Measurements from ENCODE around the gene WFDC6. TPM values are rescaled to one million over a fixed set of nuclear protein-coding genes. Genes with fewer than 3 reads are reported as not detected.

WFDC6 gene
- total and polyA plus RNA-seq, 2 of the 8 experiments (the other 6 are each of a cell fraction or from before 2014, with no cell fraction given): not detected

DNA sequence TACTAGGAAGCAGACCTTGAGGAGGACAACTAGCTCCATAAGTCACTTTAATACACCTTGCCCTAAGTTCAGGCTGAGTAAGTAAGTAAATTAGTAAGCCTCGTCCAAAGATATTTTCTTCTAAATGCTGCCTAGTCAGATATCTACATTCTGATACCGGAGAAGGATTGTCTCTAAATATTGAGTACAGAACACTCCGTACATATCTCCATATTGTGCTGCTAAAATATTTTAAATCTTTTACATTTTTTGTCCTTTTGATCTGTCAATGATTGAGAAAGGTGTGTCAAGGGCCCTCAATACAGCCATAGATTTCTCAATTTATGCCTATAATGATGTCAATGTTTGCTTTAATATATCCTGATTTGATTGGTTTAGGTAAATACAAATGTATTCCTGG, 36.6 kb upstream of the WFDC6 start:
- no peak overlapping the region for H3K18ac ChIP-seq (ENCODE audit: extremely low read depth, low read length)
- H2BK20ac ChIP-seq (ENCODE audit: low read length): no peak overlapping the region
- H2AFZ ChIP-seq (ENCODE audit: low read length): peak overlapping the region; percentile 46; the same call in 1 of the 2 replicates
- POLR2A ChIA-PET (ENCODE audit: partially characterized antibody): interaction anchor here (0.6 kb wide), 1 partner anchor 496 kb away, joined by 3 read pairs; no protein-coding TSS in a partner anchor
- H3K36me3 ChIP-seq (ENCODE audit: control insufficient read depth in 2 of 4, insufficient read depth in 4 of 4, low read length in 3 of 4): no peaks in the 10 kb centered on the region
- H2BK15ac ChIP-seq (ENCODE audit: low read length): no peak overlapping the region
- H2BK120ac ChIP-seq (replicated peaks; ENCODE audit: low read depth, low read length): no peak overlapping the region
- CTCF ChIA-PET (ENCODE audit: partially characterized antibody): no interaction called here
- 94% methylated on average over 3 of the region's 3 CpGs; no CpG with 5 or more reads in 1 of the 2 experiments for WGBS, 2 experiments (ENCODE audit: extremely low coverage in 1 of 2, insufficient coverage in 1 of 2, insufficient read length in 1 of 2, insufficient replicate concordance in 2 of 2, low coverage in 1 of 2, low lambda C conversion rate in 2 of 2, missing lambda C conversion rate in 1 of 2)
- peaks cover 0 to 5% (median 2%) of the 10 kb centered on the region in 4 experiments; a peak in 4 of 7 replicates for H3K4me1 ChIP-seq (replicated peaks in 1 of 4; ENCODE audit: control insufficient read depth in 3 of 4, insufficient read depth in 4 of 4, low read length in 3 of 4)
- H3K4ac ChIP-seq (replicated peaks; ENCODE audit: insufficient read length, low read depth, low read length): no peak overlapping the region
- H2BK12ac ChIP-seq (ENCODE audit: low read depth, low read length): no peak overlapping the region; the same call in 1 of the 2 replicates
- H3K79me1 ChIP-seq (ENCODE audit: low read depth, low read length): no peaks in the 10 kb centered on the region
- no peak overlapping the region for H3K14ac ChIP-seq (ENCODE audit: insufficient read length)
- H4K20me1 ChIP-seq (replicated peaks in 1 of 2; ENCODE audit: control insufficient read depth in 1 of 2, insufficient read depth in 2 of 2, low read length in 2 of 2): no peaks in the 10 kb centered on the region
- FAIRE-seq: no peak
- H2AK5ac ChIP-seq (ENCODE audit: low read depth, low read length): no peak overlapping the region
- H3K27ac ChIP-seq (ENCODE audit: low read depth, low read length): no peak overlapping the region
- H3K27me3 ChIP-seq (replicated peaks in 1 of 4; ENCODE audit: control insufficient read depth in 3 of 4, extremely low read depth in 1 of 4, insufficient read depth in 3 of 4, low read length in 3 of 4): no peaks in the 10 kb centered on the region
- H3K23me2 ChIP-seq (ENCODE audit: low read depth, low read length): no peaks in the 10 kb centered on the region
- no peak overlapping the region for H2BK5ac ChIP-seq (ENCODE audit: low read depth, low read length)
- no peak overlapping the region for H3K9ac ChIP-seq (replicated peaks in 1 of 4; ENCODE audit: extremely low read depth in 1 of 4, low read depth in 3 of 4, low read length in 3 of 4)
- H3K4me2 ChIP-seq (ENCODE audit: insufficient read depth in 1 of 2, low read depth in 2 of 2, low read length in 2 of 2): no peak overlapping the region
- no peak overlapping the region for H3K23ac ChIP-seq (ENCODE audit: insufficient read length)
- no peak overlapping the region for H4K5ac ChIP-seq (ENCODE audit: insufficient read length, low read depth, low read length)
- H3K56ac ChIP-seq (replicated peaks; ENCODE audit: insufficient read length, low read depth, low read length): no peak overlapping the region
- H3K79me2 ChIP-seq (ENCODE audit: control insufficient read depth in 1 of 2, insufficient read depth in 2 of 2, low read length in 2 of 2): no peaks in the 10 kb centered on the region
- no peak overlapping the region for H4K8ac ChIP-seq (ENCODE audit: extremely low read depth, insufficient read depth, low read length)
- no peaks in the 10 kb centered on the region for H3K9me3 ChIP-seq (ENCODE audit: insufficient read depth in 2 of 2, low read depth in 1 of 2, low read length in 1 of 2)
- H3K4me3 ChIP-seq (ENCODE audit: extremely low read depth in 1 of 4, insufficient read depth in 2 of 4, low read depth in 3 of 4, low read length in 4 of 4): no peak overlapping the region
- H4K91ac ChIP-seq (replicated peaks; ENCODE audit: insufficient read length, low read length): no peak overlapping the region
- DNase-seq (ENCODE audit: low read depth in 1 of 2, low spot score in 2 of 2): no peak
- TF ChIP-seq TBP (IDR thresholded peaks at IDR 0.05; ENCODE audit: low read depth, low read length) (no peak), EP300 (IDR thresholded peaks at IDR 0.05; ENCODE audit: borderline replicate concordance in 1 of 2, low read depth in 2 of 2, low read length in 2 of 2) (no peak), RXRA (IDR thresholded peaks at IDR 0.05; ENCODE audit: insufficient read depth, low read depth, low read length) (no peak), CREB1 (IDR thresholded peaks at IDR 0.05) (no peak), BRCA1 (IDR thresholded peaks at IDR 0.05; ENCODE audit: low read depth, low read length) (no peak), PHF8 (conservative IDR thresholded peaks at IDR 0.05; ENCODE audit: low read depth, low read length) (no peak), HDAC6 (IDR thresholded peaks at IDR 0.05; ENCODE audit: low read depth, low read length) (no peak), CHD2 (IDR thresholded peaks at IDR 0.05; ENCODE audit: low read length) (no peak), CHD1 (IDR thresholded peaks at IDR 0.05; ENCODE audit: low read depth, low read length) (no peak), SP1 (IDR thresholded peaks at IDR 0.05; ENCODE audit: low read depth, low read length) (no peak), GABPA (IDR thresholded peaks at IDR 0.05; ENCODE audit: borderline replicate concordance, insufficient read depth, low read length) (no peak), POLR2AphosphoS5 (IDR thresholded peaks at IDR 0.05; ENCODE audit: low read depth, low read length) (no peak), GTF2F1 (IDR thresholded peaks at IDR 0.05; ENCODE audit: borderline replicate concordance, low read depth, low read length) (no peak), TAF7 (optimal IDR thresholded peaks at IDR 0.05; ENCODE audit: borderline replicate concordance, low read depth, low read length) (no peak), JUN (IDR thresholded peaks at IDR 0.05; ENCODE audit: low read depth, low read length) (no peak)
